Upper lobe of right lung (tissue), 1 donor: ENCODE data around the gene STAG2. TPM values are rescaled to one million over a fixed set of nuclear protein-coding genes. Genes with fewer than 3 reads are reported as not detected.

ENCODE experiments used
- ATAC-seq: fragments of 200-7000 bp; cut with Tn5 transposase; one replicate; pipeline ENCODE4 v1.9.1; 2020; ENCODE audit warnings: mild to moderate bottlenecking, moderate library complexity
- DNase-seq: peaks from one replicate; pipeline ENCODE4 v3.0.0-alpha.2; 2020
- H3K27ac ChIP-seq: fragments of 200-600 bp; one replicate; pipeline ENCODE4 v1.8.0; 2022
- H3K27me3 ChIP-seq: fragments of 200-600 bp; one replicate; pipeline ENCODE4 v1.8.0; 2022; ENCODE audit warnings: mild to moderate bottlenecking
- H3K36me3 ChIP-seq: fragments of 200-600 bp; one replicate; pipeline ENCODE4 v1.8.0; 2022
- H3K4me1 ChIP-seq: fragments of 200-600 bp; one replicate; pipeline ENCODE4 v1.8.0; 2022
- H3K4me3 ChIP-seq: fragments of 200-600 bp; one replicate; pipeline ENCODE4 v1.8.0; 2022; ENCODE audit warnings: mild to moderate bottlenecking
- H3K9me3 ChIP-seq: fragments of 200-600 bp; one replicate; pipeline ENCODE4 v1.8.0; 2022
- intact Hi-C: fragments of 100-400 bp; cut with DNase I; formaldehyde crosslinking; loops from one replicate; pipeline ENCODE4 v1.11.0; 2022
- total RNA-seq: library from RNA; stranded (reverse); fragmentation: NEBNext Ultra II Directional; extraction: Animal tissue kit (Norgen Biotek cat#: 25700); gene quantifications from one replicate; pipeline ENCODE4 v1.2.1, GENCODE V29; 2021
- TF ChIP-seq, protein P1 (sequence below): fragments of 200-600 bp; IDR thresholded peaks from one replicate; pipeline ENCODE4 v1.8.0; 2022; ENCODE audit warnings: antibody characterized with exemption
- donor health status: DM: no; HTN: yes; CAD: no; lungs with severe emphysema.

The STAG2 gene
- total RNA-seq, 1 donor from 2014 or later: 71.4 TPM

DNA sequence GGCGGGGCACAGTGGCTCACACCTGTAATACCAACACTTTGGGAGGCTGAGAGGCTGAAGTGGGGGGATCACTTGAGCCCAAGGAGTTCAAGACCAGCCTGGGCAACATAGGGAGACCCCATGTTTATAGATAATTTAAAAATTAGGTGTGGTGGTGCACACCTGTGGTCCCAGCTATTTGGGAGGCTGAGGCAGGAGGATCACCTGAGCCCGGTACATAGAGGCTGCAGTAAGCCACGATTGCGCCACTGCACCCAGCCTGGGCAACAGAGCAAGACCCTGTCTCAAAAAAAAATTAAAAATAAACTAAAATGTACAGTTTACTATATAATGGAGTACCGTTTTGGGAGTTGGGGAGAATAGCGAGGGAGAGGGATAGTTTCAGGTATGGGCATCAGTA, 4.2 kb downstream of the STAG2 start:
- H3K9me3 ChIP-seq: no peaks in the 10 kb centered on the region
- intact Hi-C loops: no loop called here
- TF ChIP-seq, protein P1, sequence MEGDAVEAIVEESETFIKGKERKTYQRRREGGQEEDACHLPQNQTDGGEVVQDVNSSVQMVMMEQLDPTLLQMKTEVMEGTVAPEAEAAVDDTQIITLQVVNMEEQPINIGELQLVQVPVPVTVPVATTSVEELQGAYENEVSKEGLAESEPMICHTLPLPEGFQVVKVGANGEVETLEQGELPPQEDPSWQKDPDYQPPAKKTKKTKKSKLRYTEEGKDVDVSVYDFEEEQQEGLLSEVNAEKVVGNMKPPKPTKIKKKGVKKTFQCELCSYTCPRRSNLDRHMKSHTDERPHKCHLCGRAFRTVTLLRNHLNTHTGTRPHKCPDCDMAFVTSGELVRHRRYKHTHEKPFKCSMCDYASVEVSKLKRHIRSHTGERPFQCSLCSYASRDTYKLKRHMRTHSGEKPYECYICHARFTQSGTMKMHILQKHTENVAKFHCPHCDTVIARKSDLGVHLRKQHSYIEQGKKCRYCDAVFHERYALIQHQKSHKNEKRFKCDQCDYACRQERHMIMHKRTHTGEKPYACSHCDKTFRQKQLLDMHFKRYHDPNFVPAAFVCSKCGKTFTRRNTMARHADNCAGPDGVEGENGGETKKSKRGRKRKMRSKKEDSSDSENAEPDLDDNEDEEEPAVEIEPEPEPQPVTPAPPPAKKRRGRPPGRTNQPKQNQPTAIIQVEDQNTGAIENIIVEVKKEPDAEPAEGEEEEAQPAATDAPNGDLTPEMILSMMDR: no peak
- no peaks in the 10 kb centered on the region for H3K27me3 ChIP-seq
- H3K4me3 ChIP-seq: no peak overlapping the region
- H3K36me3 ChIP-seq: no peaks in the 10 kb centered on the region
- DNase-seq (no peak), ATAC-seq (no peak)
- H3K27ac ChIP-seq: no peak overlapping the region
- H3K4me1 ChIP-seq: peaks cover 6% of the 10 kb centered on the region

DNA sequence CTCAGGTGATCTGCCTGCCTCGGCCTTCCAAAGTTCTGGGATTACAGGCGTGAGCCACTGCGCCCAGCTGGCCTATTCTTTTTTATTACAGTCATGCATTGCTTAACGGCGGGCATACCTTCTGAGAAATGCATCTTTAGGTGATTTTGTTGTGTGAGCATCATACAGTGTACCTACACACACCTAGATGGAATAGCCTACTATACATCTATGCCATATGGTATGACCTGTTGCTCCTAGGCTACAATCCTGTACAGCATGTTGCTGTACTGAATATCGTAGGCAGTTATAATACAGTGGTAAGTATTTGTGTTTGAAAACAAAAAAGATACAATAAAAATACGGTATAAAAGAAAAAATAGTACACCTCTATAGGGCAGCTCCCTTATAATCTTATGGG, 6.0 kb downstream of the STAG2 start:
- Histone ChIP-seq H3K4me3 (no peak overlapping the region), H3K27me3 (no peaks in the 10 kb centered on the region), H3K27ac (no peak overlapping the region), H3K9me3 (no peaks in the 10 kb centered on the region), H3K36me3 (no peaks in the 10 kb centered on the region), H3K4me1 (peaks cover 13% of the 10 kb centered on the region)
- no peak for ATAC-seq
- intact Hi-C loops: no loop called here
- TF ChIP-seq, protein P1: no peak
- no peak for DNase-seq

DNA sequence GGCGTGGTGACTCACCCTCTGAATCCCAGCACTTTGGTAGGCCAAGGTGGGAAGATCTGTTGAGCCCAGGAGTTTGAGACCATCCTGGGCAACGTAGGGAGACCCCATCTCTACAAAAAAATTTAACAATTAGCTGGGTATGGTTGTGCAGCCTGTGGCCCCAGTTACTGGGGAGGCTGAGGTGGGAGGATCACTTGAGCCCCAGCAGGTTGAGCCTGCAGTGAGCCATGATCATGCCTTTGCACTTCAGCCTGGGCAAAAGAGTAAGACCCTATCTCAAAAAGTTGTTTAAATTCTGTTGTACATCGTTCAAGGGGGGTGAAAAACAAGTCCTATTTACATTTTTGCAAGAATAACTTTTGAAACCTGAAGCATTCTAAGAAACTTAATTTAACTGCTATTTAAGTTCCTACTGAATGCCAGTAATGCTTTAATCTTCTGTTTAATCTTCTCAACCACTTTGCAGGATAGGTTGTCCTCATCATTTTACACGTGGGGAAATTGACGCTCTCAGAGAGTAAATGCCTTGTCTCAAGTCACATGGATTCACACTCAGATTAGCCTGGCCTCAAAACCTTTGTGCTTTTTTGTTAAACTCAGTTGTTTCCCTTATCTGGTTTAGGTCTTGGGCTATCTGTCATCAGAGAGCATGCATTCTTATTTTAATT, 7.0 kb downstream of the STAG2 start:
- ATAC-seq (no peak), DNase-seq (no peak)
- TF ChIP-seq, protein P1: no peak
- intact Hi-C loops: no loop called here
- peaks cover 13% of the 10 kb centered on the region for H3K4me1 ChIP-seq
- H3K27ac ChIP-seq: no peak overlapping the region
- H3K27me3 ChIP-seq: no peaks in the 10 kb centered on the region
- H3K36me3 ChIP-seq: no peaks in the 10 kb centered on the region
- H3K9me3 ChIP-seq: no peaks in the 10 kb centered on the region
- H3K4me3 ChIP-seq: no peak overlapping the region

DNA sequence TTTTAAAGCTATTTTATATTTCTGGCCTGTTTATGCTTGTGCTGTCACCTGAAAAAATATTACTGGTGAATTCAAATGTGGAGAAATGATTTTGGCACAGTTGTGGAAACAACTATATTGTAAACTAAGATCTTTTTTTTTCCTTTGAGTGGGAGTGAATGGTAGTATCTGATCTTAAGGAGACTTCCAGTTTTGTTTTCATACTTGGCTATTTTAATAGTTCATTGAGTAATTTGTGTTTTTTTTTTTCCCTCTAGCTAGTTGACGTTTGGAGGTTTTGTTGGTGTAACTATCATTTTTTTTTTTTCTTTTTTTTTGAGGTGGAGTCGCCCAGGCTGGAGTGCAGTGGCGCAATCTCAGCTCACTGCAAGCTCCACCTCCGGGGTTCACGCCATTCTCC, 10.5 kb downstream of the STAG2 start:
- ATAC-seq (no peak), DNase-seq (no peak)
- H3K36me3 ChIP-seq: no peaks in the 10 kb centered on the region
- H3K9me3 ChIP-seq: no peaks in the 10 kb centered on the region
- TF ChIP-seq, protein P1: no peak
- H3K4me3 ChIP-seq: no peak overlapping the region
- H3K27ac ChIP-seq: no peak overlapping the region
- intact Hi-C loops: no loop called here
- H3K4me1 ChIP-seq: peaks cover 15% of the 10 kb centered on the region
- no peaks in the 10 kb centered on the region for H3K27me3 ChIP-seq

DNA sequence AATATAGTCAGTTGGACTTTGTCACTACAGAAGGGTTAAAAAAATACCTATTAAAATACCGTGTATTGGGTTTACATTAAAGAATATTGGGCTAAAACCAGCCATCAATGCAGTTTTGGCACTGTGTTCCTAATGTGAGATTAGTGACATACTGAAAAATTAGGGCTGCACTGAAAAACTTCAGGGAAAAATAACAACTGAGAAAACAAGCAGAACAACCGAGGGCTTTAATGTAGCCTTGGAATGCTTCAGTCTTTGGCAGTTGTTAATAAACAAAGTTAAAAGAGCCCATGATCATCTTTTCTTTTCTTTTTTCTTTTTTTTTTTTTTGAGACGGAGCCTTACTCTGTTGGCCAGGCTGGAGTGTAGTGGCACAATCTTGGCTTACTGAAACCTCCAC, 12.4 kb downstream of the STAG2 start:
- DNase-seq: no peak
- ATAC-seq: no peak
- TF ChIP-seq, protein P1: no peak
- H3K27ac ChIP-seq: no peak overlapping the region
- H3K4me1 ChIP-seq: peaks cover 18% of the 10 kb centered on the region
- no peaks in the 10 kb centered on the region for H3K27me3 ChIP-seq
- no peaks in the 10 kb centered on the region for H3K36me3 ChIP-seq
- no peak overlapping the region for H3K4me3 ChIP-seq
- no peaks in the 10 kb centered on the region for H3K9me3 ChIP-seq
- intact Hi-C loops: no loop called here

DNA sequence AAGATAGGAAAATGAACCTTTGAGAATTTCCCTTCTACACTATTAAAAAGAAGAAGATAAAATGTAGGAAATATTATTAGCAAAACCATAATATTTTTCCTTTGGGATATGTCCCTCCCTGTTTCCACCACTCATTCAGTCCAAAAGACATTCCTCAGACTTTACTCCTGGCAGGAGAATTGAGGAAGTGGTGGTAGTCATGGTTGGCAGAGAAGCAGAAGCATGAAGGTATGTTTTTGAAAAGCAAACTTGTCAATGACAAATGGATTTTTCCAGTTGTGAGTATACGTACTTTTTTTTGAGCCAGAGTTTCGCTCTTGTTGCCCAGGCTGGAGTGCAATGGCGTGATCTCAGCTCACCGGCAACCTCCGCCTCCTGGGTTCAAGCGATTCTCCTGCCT, 13.7 kb downstream of the STAG2 start:
- Histone ChIP-seq H3K36me3 (no peaks in the 10 kb centered on the region), H3K27me3 (no peaks in the 10 kb centered on the region), H3K27ac (no peak overlapping the region), H3K4me3 (no peak overlapping the region), H3K9me3 (no peaks in the 10 kb centered on the region), H3K4me1 (peaks cover 25% of the 10 kb centered on the region)
- ATAC-seq (no peak), DNase-seq (no peak)
- TF ChIP-seq, protein P1: no peak
- intact Hi-C loops: no loop called here
